Measurements from ENCODE around the gene BRINP1. TPM values are rescaled to one million over a fixed set of nuclear protein-coding genes. Genes with fewer than 3 reads are reported as not detected.

Gene BRINP1
- total and polyA plus RNA-seq, 2 of the 8 experiments (the other 6 are each of a cell fraction or from before 2014, with no cell fraction given) = 19.5 to 20.5 TPM

DNA sequence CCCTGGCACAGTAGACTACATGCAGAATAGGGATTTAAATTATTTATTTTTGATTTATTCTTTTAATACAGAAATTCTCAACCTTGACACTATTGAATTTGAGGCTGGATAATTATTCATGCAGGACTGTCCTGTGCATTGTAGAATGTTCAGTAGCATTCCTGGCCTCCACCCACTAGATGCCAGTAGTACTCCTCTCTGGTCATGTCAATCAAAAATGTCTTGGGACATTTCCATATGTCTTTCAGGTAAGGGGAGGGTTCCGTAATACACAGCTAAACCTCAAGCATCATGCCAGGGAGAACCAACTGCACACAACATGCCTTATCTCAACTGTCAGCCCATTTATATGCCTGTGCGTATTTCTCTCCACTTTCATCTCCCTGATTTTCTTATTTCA lies 231.8 kb downstream of the BRINP1 start:
- H3K79me1 ChIP-seq (ENCODE audit: low read depth, low read length) = no peaks in the 10 kb centered on the region
- DNase-seq (ENCODE audit: low read depth in 1 of 2, low spot score in 2 of 2) = no peak
- H3K4me2 ChIP-seq (ENCODE audit: insufficient read depth in 1 of 2, low read depth in 2 of 2, low read length in 2 of 2) = no peak overlapping the region
- H4K91ac ChIP-seq (replicated peaks; ENCODE audit: insufficient read length, low read length) = no peak overlapping the region
- ChIA-PET POLR2A (ENCODE audit: partially characterized antibody) (no interaction called here), CTCF (ENCODE audit: partially characterized antibody) (interaction anchor here (0.8 to 1.5 kb wide), 2 partner anchors 197 to 308 kb away, joined by 3 to 5 read pairs; no protein-coding TSS in a partner anchor)
- H3K79me2 ChIP-seq (ENCODE audit: control insufficient read depth in 1 of 2, insufficient read depth in 2 of 2, low read length in 2 of 2) = no peaks in the 10 kb centered on the region
- no peaks in the 10 kb centered on the region for H3K23me2 ChIP-seq (ENCODE audit: low read depth, low read length)
- no peaks in the 10 kb centered on the region for H4K20me1 ChIP-seq (replicated peaks in 1 of 2; ENCODE audit: control insufficient read depth in 1 of 2, insufficient read depth in 2 of 2, low read length in 2 of 2)
- 92% methylated on average over 2 of the region's 2 CpGs; no CpG with 5 or more reads in 1 of the 2 experiments for WGBS, 2 experiments (ENCODE audit: extremely low coverage in 1 of 2, insufficient coverage in 1 of 2, insufficient read length in 1 of 2, insufficient replicate concordance in 2 of 2, low coverage in 1 of 2, low lambda C conversion rate in 2 of 2, missing lambda C conversion rate in 1 of 2)
- H4K8ac ChIP-seq (ENCODE audit: extremely low read depth, insufficient read depth, low read length) = no peak overlapping the region
- H2AFZ ChIP-seq (ENCODE audit: low read length) = no peak overlapping the region
- H3K27ac ChIP-seq (ENCODE audit: low read depth, low read length) = no peak overlapping the region
- H4K5ac ChIP-seq (ENCODE audit: insufficient read length, low read depth, low read length) = no peak overlapping the region
- H2BK20ac ChIP-seq (ENCODE audit: low read length) = no peak overlapping the region
- no peak overlapping the region for H2BK5ac ChIP-seq (ENCODE audit: low read depth, low read length)
- no peaks in the 10 kb centered on the region for H3K27me3 ChIP-seq (replicated peaks in 1 of 4; ENCODE audit: control insufficient read depth in 3 of 4, extremely low read depth in 1 of 4, insufficient read depth in 3 of 4, low read length in 3 of 4)
- H3K18ac ChIP-seq (ENCODE audit: extremely low read depth, low read length) = no peak overlapping the region
- H3K36me3 ChIP-seq (ENCODE audit: control insufficient read depth in 2 of 4, insufficient read depth in 4 of 4, low read length in 3 of 4) = no peaks in the 10 kb centered on the region
- H2BK12ac ChIP-seq (ENCODE audit: low read depth, low read length) = no peak overlapping the region
- H3K9ac ChIP-seq (replicated peaks in 1 of 4; ENCODE audit: extremely low read depth in 1 of 4, low read depth in 3 of 4, low read length in 3 of 4) = no peak overlapping the region
- H3K23ac ChIP-seq (ENCODE audit: insufficient read length) = no peak overlapping the region
- H3K14ac ChIP-seq (ENCODE audit: insufficient read length) = no peak overlapping the region
- no peak overlapping the region for H2AK5ac ChIP-seq (ENCODE audit: low read depth, low read length)
- no peak for FAIRE-seq
- no peak overlapping the region for H2BK120ac ChIP-seq (replicated peaks; ENCODE audit: low read depth, low read length)
- H3K9me3 ChIP-seq (ENCODE audit: insufficient read depth in 2 of 2, low read depth in 1 of 2, low read length in 1 of 2) = no peaks in the 10 kb centered on the region
- H3K56ac ChIP-seq (replicated peaks; ENCODE audit: insufficient read length, low read depth, low read length) = no peak overlapping the region
- H3K4me3 ChIP-seq (ENCODE audit: extremely low read depth in 1 of 4, insufficient read depth in 2 of 4, low read depth in 3 of 4, low read length in 4 of 4) = no peak overlapping the region
- no peaks in the 10 kb centered on the region for H3K4me1 ChIP-seq (replicated peaks in 1 of 4; ENCODE audit: control insufficient read depth in 3 of 4, insufficient read depth in 4 of 4, low read length in 3 of 4)
- no peak overlapping the region for H2BK15ac ChIP-seq (ENCODE audit: low read length)
- H3K4ac ChIP-seq (replicated peaks; ENCODE audit: insufficient read length, low read depth, low read length) = no peak overlapping the region
- TF ChIP-seq RAD21 (IDR thresholded peaks at IDR 0.05 in 1 of 2, conservative IDR thresholded peaks at IDR 0.05 in 1 of 2; ENCODE audit: low read depth in 2 of 2, low read length in 2 of 2) = peak; percentile 39 to 50; a peak in 3 of 4 replicates
- no peak for TF ChIP-seq POLR2A (IDR thresholded peaks at IDR 0.05; ENCODE audit: control extremely low read depth in 1 of 2, low read depth in 2 of 2, low read length in 2 of 2)
- TF ChIP-seq ZNF274 (IDR thresholded peaks at IDR 0.05; ENCODE audit: borderline replicate concordance, extremely low read depth, low read length) = no peak
- TF ChIP-seq GABPA (IDR thresholded peaks at IDR 0.05; ENCODE audit: borderline replicate concordance, insufficient read depth, low read length) = no peak
